Activated CD8-positive, alpha-beta memory T cell treated with anti-CD3 and anti-CD28 coated beads, Interleukin-2, amount 50 U/mL, for 24 hours (primary cell): ENCODE measurements around the gene TINCR.

Experiments used
- DNase-seq: peaks from one replicate; pipeline ENCODE4 v3.0.0-alpha.2; 2020; ENCODE audit errors: extremely low read depth

The TINCR gene

GRCh38 chr19:5588906-5589676, 21.3 kb upstream of the TINCR start:
- no peak for DNase-seq

GRCh38 chr19:5588441-5588840, 20.7 kb upstream of the TINCR start:
- no peak for DNase-seq

- no peak for DNase-seq
These were observed 19.9 kb upstream of the TINCR start for GRCh38 chr19:5587661-5588060.

- no peak for DNase-seq
These were observed 19.3 kb upstream of the TINCR start for GRCh38 chr19:5587071-5587455.

GRCh38 chr19:5586300-5587070, 18.7 kb upstream of the TINCR start:
- no peak for DNase-seq

- DNase-seq, result no peak
These were observed 17.9 kb upstream of the TINCR start for GRCh38 chr19:5585461-5586299.

GRCh38 chr19:5580161-5580571, 12.4 kb upstream of the TINCR start:
- DNase-seq, result no peak

- no peak for DNase-seq
These were observed 11.9 kb upstream of the TINCR start for GRCh38 chr19:5579697-5580096.

- DNase-seq, result no peak
These were observed 11.5 kb upstream of the TINCR start for GRCh38 chr19:5579286-5579685.

- peak; percentile 40 for DNase-seq
These were observed 10.5 kb upstream of the TINCR start for GRCh38 chr19:5578097-5578846.

- no peak for DNase-seq
These were observed 7.8 kb upstream of the TINCR start for GRCh38 chr19:5575590-5575989.

- no peak for DNase-seq
These were observed 5.0 kb upstream of the TINCR start for GRCh38 chr19:5572556-5573286.

- DNase-seq, result no peak
These were observed 4.0 kb upstream of the TINCR start for GRCh38 chr19:5571777-5572176.

GRCh38 chr19:5567970-5568407, 236 bp upstream of the TINCR start:
- DNase-seq, result no peak

GRCh38 chr19:5564930-5565329, 2.8 kb downstream of the TINCR start:
- DNase-seq, result no peak

GRCh38 chr19:5563935-5564612, 3.7 kb downstream of the TINCR start:
- no peak for DNase-seq

- no peak for DNase-seq
These were observed 4.7 kb downstream of the TINCR start for GRCh38 chr19:5563008-5563431.

- no peak for DNase-seq
These were observed 5.5 kb downstream of the TINCR start for GRCh38 chr19:5562280-5562679.

GRCh38 chr19:5561559-5561958, 6.2 kb downstream of the TINCR start:
- no peak for DNase-seq

GRCh38 chr19:5560156-5560555, 7.6 kb downstream of the TINCR start:
- no peak for DNase-seq
